Trophoblast cell (in vitro differentiated cells and primary cell): Measurements from ENCODE around the gene SKI.

Experiments used
- DNase-seq, 2 donors: peaks; one replicate each; pipeline ENCODE4 v3.0.0-alpha.2; 2016
- H2AFZ ChIP-seq: 2 replicates; pipeline ENCODE4 v1.6.1; 2013; ENCODE audit warnings: low read length, moderate library complexity, mild to moderate bottlenecking; ENCODE audit not compliant: insufficient read depth, poor library complexity
- H2AK5ac ChIP-seq: 2 replicates; pipeline ENCODE4 v1.6.1; 2013; ENCODE audit warnings: mild to moderate bottlenecking, low read length
- H2BK120ac ChIP-seq: 2 replicates; pipeline ENCODE4 v1.6.1; 2013; ENCODE audit warnings: low read length, mild to moderate bottlenecking, moderate library complexity; ENCODE audit not compliant: insufficient read depth, poor library complexity
- H2BK12ac ChIP-seq: 2 replicates; pipeline ENCODE4 v1.6.1; 2013; ENCODE audit warnings: mild to moderate bottlenecking, low read length, moderate library complexity
- H2BK5ac ChIP-seq: 2 replicates; pipeline ENCODE4 v1.6.1; 2013; ENCODE audit warnings: low read length, low read depth, moderate library complexity, mild to moderate bottlenecking; ENCODE audit not compliant: poor library complexity
- H3K14ac ChIP-seq: 2 replicates; pipeline ENCODE4 v1.6.1; 2013; ENCODE audit warnings: mild to moderate bottlenecking, low read length
- H3K18ac ChIP-seq: 2 replicates; pipeline ENCODE4 v1.6.1; 2013; ENCODE audit warnings: mild to moderate bottlenecking, low read length
- H3K23ac ChIP-seq: 2 replicates; pipeline ENCODE4 v1.6.1; 2013; ENCODE audit warnings: low read length
- H3K27ac ChIP-seq: 2 replicates; pipeline ENCODE4 v1.5.1; 2013; ENCODE audit warnings: low read depth, mild to moderate bottlenecking, inconsistent platforms, low read length, moderate library complexity
- H3K27me3 ChIP-seq: 2 replicates; pipeline ENCODE4 v1.6.1; 2013; ENCODE audit warnings: inconsistent platforms, mild to moderate bottlenecking, low read length, moderate library complexity; ENCODE audit not compliant: insufficient read depth
- H3K36me3 ChIP-seq, 2 experiments: 1 replicate in 1 of 2; 2 replicates in 1 of 2; pipeline ENCODE4 v1.6.1; 2013; ENCODE audit warnings: low read length in 2 of 2, mild to moderate bottlenecking in 2 of 2, moderate library complexity in 1 of 2; ENCODE audit not compliant: insufficient read depth in 2 of 2, control insufficient read depth in 1 of 2
- H3K4ac ChIP-seq: 2 replicates; pipeline ENCODE4 v1.6.1; 2013; ENCODE audit warnings: low read depth, mild to moderate bottlenecking, low read length, moderate library complexity
- H3K4me1 ChIP-seq, 2 experiments: 1 replicate in 1 of 2; 2 replicates in 1 of 2; pipeline ENCODE4 v1.6.1; 2013; ENCODE audit warnings: low read length in 2 of 2, mild to moderate bottlenecking in 2 of 2, moderate library complexity in 1 of 2; ENCODE audit not compliant: insufficient read depth in 2 of 2, control insufficient read depth in 1 of 2
- H3K4me2 ChIP-seq: 2 replicates; pipeline ENCODE4 v1.6.1; 2013; ENCODE audit warnings: inconsistent platforms, mild to moderate bottlenecking, low read length, moderate library complexity
- H3K4me3 ChIP-seq: 2 replicates; pipeline ENCODE4 v1.5.1; 2013; ENCODE audit warnings: mild to moderate bottlenecking, low read depth, low read length, inconsistent platforms
- H3K79me1 ChIP-seq: one replicate; pipeline ENCODE4 v1.6.1; 2013; ENCODE audit warnings: low read length
- H3K79me2 ChIP-seq: 2 replicates; pipeline ENCODE4 v1.6.1; 2013; ENCODE audit warnings: low read length, mild to moderate bottlenecking; ENCODE audit not compliant: control insufficient read depth, insufficient read depth, poor library complexity
- H3K9ac ChIP-seq: 2 replicates; pipeline ENCODE4 v1.6.1; 2013; ENCODE audit warnings: mild to moderate bottlenecking, low read length
- H3K9me3 ChIP-seq: 2 replicates; pipeline ENCODE4 v1.6.1; 2013; ENCODE audit warnings: low read depth, mild to moderate bottlenecking, control low read depth, inconsistent platforms, low read length; ENCODE audit not compliant: insufficient read depth
- H4K12ac ChIP-seq: 2 replicates; pipeline ENCODE4 v1.6.1; 2013; ENCODE audit warnings: low read depth, mild to moderate bottlenecking, low read length, moderate library complexity
- H4K8ac ChIP-seq: 2 replicates; pipeline ENCODE4 v1.6.1; 2013; ENCODE audit warnings: low read depth, mild to moderate bottlenecking, low read length, moderate library complexity
- H4K91ac ChIP-seq: one replicate; pipeline ENCODE4 v1.6.1; 2013; ENCODE audit warnings: low read depth, mild to moderate bottlenecking, low read length, moderate library complexity
- WGBS: extraction: QIAGEN DNeasy Blood & Tissue Kit; methylation state at CpG from one replicate; pipeline ENCODE4 v1.1.7; 2013; ENCODE audit warnings: missing lambda C conversion rate; ENCODE audit not compliant: insufficient read length, insufficient coverage; ENCODE audit errors: extremely low coverage; 5-methylcytosine and 5-hydroxymethylcytosine counted together

SKI gene

GRCh38 chr1:2187619-2188018 lies 40.5 kb upstream of the SKI start:
- Histone ChIP-seq H4K12ac (no peak overlapping the region), H3K27ac (no peak overlapping the region), H3K4ac (no peak overlapping the region), H3K9me3 (peaks cover 3% of the 10 kb centered on the region), H3K23ac (no peak overlapping the region), H3K79me1 (peaks cover 8% of the 10 kb centered on the region), H2AK5ac (no peak overlapping the region), H3K36me3 (peaks cover 38 to 39% of the 10 kb centered on the region in 2 experiments), H3K14ac (no peak overlapping the region), H2BK5ac (no peak overlapping the region), H3K4me3 (peak overlapping the region; percentile 16), H3K79me2 (peaks cover 5% of the 10 kb centered on the region), H2BK120ac (no peak overlapping the region), H3K4me1 (peaks cover 19 to 22% of the 10 kb centered on the region in 2 experiments), H3K9ac (no peak overlapping the region), H3K18ac (no peak overlapping the region), H3K4me2 (no peak overlapping the region), H2AFZ (no peak overlapping the region), H3K27me3 (no peaks in the 10 kb centered on the region), H4K8ac (no peak overlapping the region), H2BK12ac (no peak overlapping the region), H4K91ac (no peak overlapping the region)
- WGBS: no CpG with 5 or more reads among the region's 13 CpGs
- DNase-seq: no peak

- H3K27ac ChIP-seq: no peak overlapping the region
- no peak overlapping the region for H2AK5ac ChIP-seq
- no peak overlapping the region for H3K23ac ChIP-seq
- no CpG with 5 or more reads among the region's 16 CpGs for WGBS
- H3K27me3 ChIP-seq: no peaks in the 10 kb centered on the region
- H4K8ac ChIP-seq: no peak overlapping the region
- no peak overlapping the region for H3K9ac ChIP-seq
- H3K4me3 ChIP-seq: no peak overlapping the region
- H2AFZ ChIP-seq: no peak overlapping the region
- no peak overlapping the region for H3K14ac ChIP-seq
- H3K9me3 ChIP-seq: peaks cover 3% of the 10 kb centered on the region
- DNase-seq: no peak
- H3K18ac ChIP-seq: no peak overlapping the region
- H4K91ac ChIP-seq: peak overlapping the region; percentile 11
- peaks cover 8% of the 10 kb centered on the region for H3K79me1 ChIP-seq
- no peak overlapping the region for H2BK120ac ChIP-seq
- H3K4me2 ChIP-seq: no peak overlapping the region
- H3K36me3 ChIP-seq: peaks cover 37 to 38% of the 10 kb centered on the region in 2 experiments
- H4K12ac ChIP-seq: no peak overlapping the region
- H3K4me1 ChIP-seq: peaks cover 24 to 28% of the 10 kb centered on the region in 2 experiments
- H3K4ac ChIP-seq: no peak overlapping the region
- H3K79me2 ChIP-seq: peaks cover 5% of the 10 kb centered on the region
- no peak overlapping the region for H2BK5ac ChIP-seq
- H2BK12ac ChIP-seq: peak overlapping the region; percentile 23
Measured at GRCh38 chr1:2188336-2188735, 39.8 kb upstream of the SKI start.

GRCh38 chr1:2189459-2190425 lies 38.4 kb upstream of the SKI start:
- peak overlapping the region; percentile 37 for H4K12ac ChIP-seq
- H3K79me2 ChIP-seq: peaks cover 9% of the 10 kb centered on the region
- H3K27ac ChIP-seq: peak overlapping the region; percentile 83
- peak overlapping the region; percentile 68 for H2BK12ac ChIP-seq
- H3K27me3 ChIP-seq: no peaks in the 10 kb centered on the region
- peak overlapping the region; percentile 48 for H3K14ac ChIP-seq
- peaks cover 29 to 35% of the 10 kb centered on the region in 2 experiments for H3K4me1 ChIP-seq
- peak overlapping the region; percentile 52 for H3K4me3 ChIP-seq
- H3K79me1 ChIP-seq: peaks cover 13% of the 10 kb centered on the region
- H2AK5ac ChIP-seq: peak overlapping the region; percentile 60
- peak overlapping the region; percentile 61 for H3K4ac ChIP-seq
- no CpG with 5 or more reads among the region's 65 CpGs for WGBS
- DNase-seq: peak; percentile 98 to 99
- peaks cover 25 to 29% of the 10 kb centered on the region in 2 experiments for H3K36me3 ChIP-seq
- peak overlapping the region; percentile 32 for H2BK5ac ChIP-seq
- H4K91ac ChIP-seq: peak overlapping the region; percentile 72
- H3K18ac ChIP-seq: peak overlapping the region; percentile 27
- H3K9ac ChIP-seq: peak overlapping the region; percentile 43
- no peak overlapping the region for H2BK120ac ChIP-seq
- peaks cover 3% of the 10 kb centered on the region for H3K9me3 ChIP-seq
- peak overlapping the region; percentile 12 for H2AFZ ChIP-seq
- no peak overlapping the region for H3K23ac ChIP-seq
- peak overlapping the region; percentile 45 for H4K8ac ChIP-seq
- peak overlapping the region; percentile 54 for H3K4me2 ChIP-seq

GRCh38 chr1:2190491-2190976 lies 37.6 kb upstream of the SKI start:
- peaks cover 21% of the 10 kb centered on the region for H3K79me1 ChIP-seq
- peak overlapping the region; percentile 37 for H4K12ac ChIP-seq
- H3K36me3 ChIP-seq: peaks cover 17 to 21% of the 10 kb centered on the region in 2 experiments
- DNase-seq: peak in 1 of 2 donors; percentile 19
- peak overlapping the region; percentile 45 for H4K8ac ChIP-seq
- H3K18ac ChIP-seq: peak overlapping the region; percentile 27
- WGBS: no CpG with 5 or more reads among the region's 19 CpGs
- H3K4me2 ChIP-seq: no peak overlapping the region
- peak overlapping the region; percentile 68 for H2BK12ac ChIP-seq
- no peak overlapping the region for H3K4ac ChIP-seq
- H3K27ac ChIP-seq: peak overlapping the region; percentile 83
- no peak overlapping the region for H2BK5ac ChIP-seq
- H4K91ac ChIP-seq: peak overlapping the region; percentile 72
- H3K23ac ChIP-seq: no peak overlapping the region
- H3K4me1 ChIP-seq: peaks cover 29 to 37% of the 10 kb centered on the region in 2 experiments
- H2BK120ac ChIP-seq: no peak overlapping the region
- no peak overlapping the region for H2AK5ac ChIP-seq
- H3K9ac ChIP-seq: no peak overlapping the region
- no peak overlapping the region for H3K4me3 ChIP-seq
- peaks cover 9% of the 10 kb centered on the region for H3K79me2 ChIP-seq
- H3K9me3 ChIP-seq: peaks cover 3% of the 10 kb centered on the region
- H3K27me3 ChIP-seq: no peaks in the 10 kb centered on the region
- peak overlapping the region; percentile 48 for H3K14ac ChIP-seq
- H2AFZ ChIP-seq: no peak overlapping the region
